ENCODE results near the gene CBLB. TPM values are rescaled to one million over a fixed set of nuclear protein-coding genes. Genes with fewer than 3 reads are reported as not detected.

Gene CBLB
- total and polyA plus RNA-seq, 4 donors: 3.1 to 22.8 (median 9.8) TPM

DNA sequence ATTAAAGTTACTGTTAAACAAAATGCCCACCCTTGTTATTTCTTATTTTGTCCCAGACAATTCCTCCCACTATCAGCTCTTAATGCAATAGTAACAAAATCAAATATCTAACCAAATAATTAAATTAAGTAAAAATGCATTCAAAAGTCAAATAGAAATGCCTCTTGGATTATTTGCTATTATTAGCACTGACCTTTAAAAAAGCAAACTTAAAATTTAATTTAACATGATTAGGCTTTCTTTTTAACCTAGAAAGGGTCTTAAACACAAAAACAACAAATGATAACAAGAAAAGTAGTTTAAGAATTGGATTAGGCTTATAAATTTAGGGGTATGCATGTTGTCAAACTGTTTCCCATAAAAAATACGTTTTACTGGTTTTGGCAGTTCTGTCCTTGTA is 159.8 kb downstream of the CBLB start:
- Histone ChIP-seq H3K9me3 (ENCODE audit: control insufficient read depth in 4 of 4, low read length in 3 of 4) (no peaks in the 10 kb centered on the region), H3K4me1 (ENCODE audit: control insufficient read depth in 4 of 4, insufficient read depth in 4 of 4, low read length in 3 of 4) (no peaks in the 10 kb centered on the region), H3K36me3 (ENCODE audit: control insufficient read depth in 4 of 4, insufficient read depth in 3 of 4, low read depth in 1 of 4, low read length in 3 of 4) (peaks cover 0 to 8% (median 2%) of the 10 kb centered on the region in 4 donors), H3K4me3 (ENCODE audit: low read depth in 1 of 3, low read length in 3 of 3) (no peak overlapping the region), H3K27me3 (ENCODE audit: control insufficient read depth in 4 of 4, insufficient read depth in 4 of 4, low read length in 3 of 4) (no peaks in the 10 kb centered on the region), H3K27ac (ENCODE audit: low read depth in 1 of 2, low read length in 2 of 2) (no peak overlapping the region), H3K9ac (ENCODE audit: low read depth in 1 of 2, low read length in 2 of 2) (no peak overlapping the region)
- TF ChIP-seq RXRA (IDR thresholded peaks at IDR 0.05) (no peak), SP1 (IDR thresholded peaks at IDR 0.05) (no peak), FOXA1 (IDR thresholded peaks at IDR 0.05) (no peak), HNF4A (conservative IDR thresholded peaks at IDR 0.05) (no peak), FOXA2 (IDR thresholded peaks at IDR 0.05) (no peak), YY1 (IDR thresholded peaks at IDR 0.05) (no peak), JUND (IDR thresholded peaks at IDR 0.05) (no peak), EGR1 (IDR thresholded peaks at IDR 0.05; ENCODE audit: low read depth in 2 of 2) (no peak), TAF1 (conservative IDR thresholded peaks at IDR 0.05) (no peak), GABPA (IDR thresholded peaks at IDR 0.05 in 1 of 2, conservative IDR thresholded peaks at IDR 0.05 in 1 of 2) (no peak), RAD21 (IDR thresholded peaks at IDR 0.05) (no peak)
- TF ChIP-seq, protein P1, sequence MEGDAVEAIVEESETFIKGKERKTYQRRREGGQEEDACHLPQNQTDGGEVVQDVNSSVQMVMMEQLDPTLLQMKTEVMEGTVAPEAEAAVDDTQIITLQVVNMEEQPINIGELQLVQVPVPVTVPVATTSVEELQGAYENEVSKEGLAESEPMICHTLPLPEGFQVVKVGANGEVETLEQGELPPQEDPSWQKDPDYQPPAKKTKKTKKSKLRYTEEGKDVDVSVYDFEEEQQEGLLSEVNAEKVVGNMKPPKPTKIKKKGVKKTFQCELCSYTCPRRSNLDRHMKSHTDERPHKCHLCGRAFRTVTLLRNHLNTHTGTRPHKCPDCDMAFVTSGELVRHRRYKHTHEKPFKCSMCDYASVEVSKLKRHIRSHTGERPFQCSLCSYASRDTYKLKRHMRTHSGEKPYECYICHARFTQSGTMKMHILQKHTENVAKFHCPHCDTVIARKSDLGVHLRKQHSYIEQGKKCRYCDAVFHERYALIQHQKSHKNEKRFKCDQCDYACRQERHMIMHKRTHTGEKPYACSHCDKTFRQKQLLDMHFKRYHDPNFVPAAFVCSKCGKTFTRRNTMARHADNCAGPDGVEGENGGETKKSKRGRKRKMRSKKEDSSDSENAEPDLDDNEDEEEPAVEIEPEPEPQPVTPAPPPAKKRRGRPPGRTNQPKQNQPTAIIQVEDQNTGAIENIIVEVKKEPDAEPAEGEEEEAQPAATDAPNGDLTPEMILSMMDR (IDR thresholded peaks at IDR 0.05; ENCODE audit: low read depth, low read length, missing input control): no peak
- TF ChIP-seq, protein P2, sequence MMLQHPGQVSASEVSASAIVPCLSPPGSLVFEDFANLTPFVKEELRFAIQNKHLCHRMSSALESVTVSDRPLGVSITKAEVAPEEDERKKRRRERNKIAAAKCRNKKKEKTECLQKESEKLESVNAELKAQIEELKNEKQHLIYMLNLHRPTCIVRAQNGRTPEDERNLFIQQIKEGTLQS (IDR thresholded peaks at IDR 0.05): no peak
- TF ChIP-seq, protein P3, sequence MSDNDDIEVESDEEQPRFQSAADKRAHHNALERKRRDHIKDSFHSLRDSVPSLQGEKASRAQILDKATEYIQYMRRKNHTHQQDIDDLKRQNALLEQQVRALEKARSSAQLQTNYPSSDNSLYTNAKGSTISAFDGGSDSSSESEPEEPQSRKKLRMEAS (IDR thresholded peaks at IDR 0.05): no peak
- WGBS: 95% methylated on average over 1 of the region's 1 CpG
- DNase-seq (ENCODE audit: low spot score): no peak

DNA sequence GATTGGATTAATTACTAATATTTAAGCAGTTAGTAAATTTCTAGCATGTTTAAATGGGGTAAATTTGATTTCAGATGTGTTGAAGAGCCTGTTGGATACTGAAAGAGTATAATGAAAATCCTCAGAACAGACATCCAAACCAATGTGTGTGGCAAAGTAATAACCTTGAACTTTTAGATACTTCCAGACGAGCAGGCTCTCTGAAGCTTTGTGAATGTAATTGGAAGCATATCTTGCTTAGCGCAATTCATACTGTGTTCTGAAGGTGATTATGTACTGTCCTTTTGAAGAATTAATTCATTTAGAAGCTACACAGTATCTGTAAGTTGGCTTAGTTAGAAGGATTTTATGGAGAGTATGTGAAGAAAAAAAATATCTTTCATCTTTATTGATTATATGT is 161.8 kb downstream of the CBLB start:
- 92% methylated on average over 2 of the region's 2 CpGs for WGBS
- no peaks in the 10 kb centered on the region for H3K4me1 ChIP-seq (ENCODE audit: control insufficient read depth in 4 of 4, insufficient read depth in 4 of 4, low read length in 3 of 4)
- no peak overlapping the region for H3K4me3 ChIP-seq (ENCODE audit: low read depth in 1 of 3, low read length in 3 of 3)
- no peaks in the 10 kb centered on the region for H3K27me3 ChIP-seq (ENCODE audit: control insufficient read depth in 4 of 4, insufficient read depth in 4 of 4, low read length in 3 of 4)
- peaks cover 0 to 10% (median 5%) of the 10 kb centered on the region in 4 donors for H3K36me3 ChIP-seq (ENCODE audit: control insufficient read depth in 4 of 4, insufficient read depth in 3 of 4, low read depth in 1 of 4, low read length in 3 of 4)
- H3K9ac ChIP-seq (ENCODE audit: low read depth in 1 of 2, low read length in 2 of 2): no peak overlapping the region
- no peak for DNase-seq (ENCODE audit: low spot score)
- H3K27ac ChIP-seq (ENCODE audit: low read depth in 1 of 2, low read length in 2 of 2): no peak overlapping the region
- no peak for TF ChIP-seq HNF4A (conservative IDR thresholded peaks at IDR 0.05)
- no peak for TF ChIP-seq FOXA1 (IDR thresholded peaks at IDR 0.05)
- TF ChIP-seq, protein P4, sequence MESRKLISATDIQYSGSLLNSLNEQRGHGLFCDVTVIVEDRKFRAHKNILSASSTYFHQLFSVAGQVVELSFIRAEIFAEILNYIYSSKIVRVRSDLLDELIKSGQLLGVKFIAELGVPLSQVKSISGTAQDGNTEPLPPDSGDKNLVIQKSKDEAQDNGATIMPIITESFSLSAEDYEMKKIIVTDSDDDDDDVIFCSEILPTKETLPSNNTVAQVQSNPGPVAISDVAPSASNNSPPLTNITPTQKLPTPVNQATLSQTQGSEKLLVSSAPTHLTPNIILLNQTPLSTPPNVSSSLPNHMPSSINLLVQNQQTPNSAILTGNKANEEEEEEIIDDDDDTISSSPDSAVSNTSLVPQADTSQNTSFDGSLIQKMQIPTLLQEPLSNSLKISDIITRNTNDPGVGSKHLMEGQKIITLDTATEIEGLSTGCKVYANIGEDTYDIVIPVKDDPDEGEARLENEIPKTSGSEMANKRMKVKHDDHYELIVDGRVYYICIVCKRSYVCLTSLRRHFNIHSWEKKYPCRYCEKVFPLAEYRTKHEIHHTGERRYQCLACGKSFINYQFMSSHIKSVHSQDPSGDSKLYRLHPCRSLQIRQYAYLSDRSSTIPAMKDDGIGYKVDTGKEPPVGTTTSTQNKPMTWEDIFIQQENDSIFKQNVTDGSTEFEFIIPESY (IDR thresholded peaks at IDR 0.05): no peak
- no peak for TF ChIP-seq JUND (IDR thresholded peaks at IDR 0.05)
- TF ChIP-seq, protein P2 (IDR thresholded peaks at IDR 0.05): no peak
- no peak for TF ChIP-seq HNF4G (IDR thresholded peaks at IDR 0.05)
- TF ChIP-seq GABPA (IDR thresholded peaks at IDR 0.05 in 1 of 2, conservative IDR thresholded peaks at IDR 0.05 in 1 of 2): no peak
- TF ChIP-seq FOXA2 (IDR thresholded peaks at IDR 0.05): no peak
- TF ChIP-seq, protein P3 (IDR thresholded peaks at IDR 0.05): no peak
- no peak for TF ChIP-seq RXRA (IDR thresholded peaks at IDR 0.05)
- no peak for TF ChIP-seq TAF1 (conservative IDR thresholded peaks at IDR 0.05)
- no peak for TF ChIP-seq NR2F2 (IDR thresholded peaks at IDR 0.05)
- TF ChIP-seq EGR1 (IDR thresholded peaks at IDR 0.05; ENCODE audit: low read depth in 2 of 2): no peak
- TF ChIP-seq, protein P5, sequence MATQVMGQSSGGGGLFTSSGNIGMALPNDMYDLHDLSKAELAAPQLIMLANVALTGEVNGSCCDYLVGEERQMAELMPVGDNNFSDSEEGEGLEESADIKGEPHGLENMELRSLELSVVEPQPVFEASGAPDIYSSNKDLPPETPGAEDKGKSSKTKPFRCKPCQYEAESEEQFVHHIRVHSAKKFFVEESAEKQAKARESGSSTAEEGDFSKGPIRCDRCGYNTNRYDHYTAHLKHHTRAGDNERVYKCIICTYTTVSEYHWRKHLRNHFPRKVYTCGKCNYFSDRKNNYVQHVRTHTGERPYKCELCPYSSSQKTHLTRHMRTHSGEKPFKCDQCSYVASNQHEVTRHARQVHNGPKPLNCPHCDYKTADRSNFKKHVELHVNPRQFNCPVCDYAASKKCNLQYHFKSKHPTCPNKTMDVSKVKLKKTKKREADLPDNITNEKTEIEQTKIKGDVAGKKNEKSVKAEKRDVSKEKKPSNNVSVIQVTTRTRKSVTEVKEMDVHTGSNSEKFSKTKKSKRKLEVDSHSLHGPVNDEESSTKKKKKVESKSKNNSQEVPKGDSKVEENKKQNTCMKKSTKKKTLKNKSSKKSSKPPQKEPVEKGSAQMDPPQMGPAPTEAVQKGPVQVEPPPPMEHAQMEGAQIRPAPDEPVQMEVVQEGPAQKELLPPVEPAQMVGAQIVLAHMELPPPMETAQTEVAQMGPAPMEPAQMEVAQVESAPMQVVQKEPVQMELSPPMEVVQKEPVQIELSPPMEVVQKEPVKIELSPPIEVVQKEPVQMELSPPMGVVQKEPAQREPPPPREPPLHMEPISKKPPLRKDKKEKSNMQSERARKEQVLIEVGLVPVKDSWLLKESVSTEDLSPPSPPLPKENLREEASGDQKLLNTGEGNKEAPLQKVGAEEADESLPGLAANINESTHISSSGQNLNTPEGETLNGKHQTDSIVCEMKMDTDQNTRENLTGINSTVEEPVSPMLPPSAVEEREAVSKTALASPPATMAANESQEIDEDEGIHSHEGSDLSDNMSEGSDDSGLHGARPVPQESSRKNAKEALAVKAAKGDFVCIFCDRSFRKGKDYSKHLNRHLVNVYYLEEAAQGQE (IDR thresholded peaks at IDR 0.05): no peak
- no peak for TF ChIP-seq RAD21 (IDR thresholded peaks at IDR 0.05)
- TF ChIP-seq, protein P1 (IDR thresholded peaks at IDR 0.05; ENCODE audit: low read depth, low read length, missing input control): no peak
- TF ChIP-seq YY1 (IDR thresholded peaks at IDR 0.05): no peak
- no peak for TF ChIP-seq SP1 (IDR thresholded peaks at IDR 0.05)
- H3K9me3 ChIP-seq (ENCODE audit: control insufficient read depth in 4 of 4, low read length in 3 of 4): no peaks in the 10 kb centered on the region
